SK-N-SH treated with all-trans-retinoic acid at 6 μM for 48 hours (cell line): ENCODE data around the gene GRID1.

ENCODE experiments used
- ARNTL ChIP-seq: fragments of 450-650 bp; formaldehyde crosslinking; IDR thresholded peaks from 2 replicates; pipeline ENCODE4 v1.5.0; 2020; ENCODE audit warnings: low read depth, mild to moderate bottlenecking, moderate library complexity, borderline replicate concordance
- CREB5 ChIP-seq: fragments of 250-450 bp; sonication (Bioruptor Pico); IDR thresholded peaks from 2 replicates; pipeline ENCODE4 v1.5.1; 2020; ENCODE audit warnings: low read depth, mild to moderate bottlenecking, moderate library complexity
- GLIS3 ChIP-seq: fragments of 250-450 bp; sonication (Bioruptor Pico); IDR thresholded peaks from 2 replicates; pipeline ENCODE4 v1.5.0; 2020; ENCODE audit warnings: mild to moderate bottlenecking, moderate library complexity
- ISL1 ChIP-seq: fragments of 250-450 bp; sonication (Bioruptor Pico); IDR thresholded peaks from 2 replicates; pipeline ENCODE4 v2.1.2; 2022; ENCODE audit warnings: mild to moderate bottlenecking, moderate library complexity
- SNAI2 ChIP-seq: fragments of 250-450 bp; sonication (Bioruptor Pico); IDR thresholded peaks from 2 replicates; pipeline ENCODE4 v1.5.0; 2020; ENCODE audit warnings: mild to moderate bottlenecking, moderate library complexity
- TOX ChIP-seq: fragments of 250-450 bp; sonication (Bioruptor Pico); IDR thresholded peaks from 2 replicates; pipeline ENCODE4 v1.8.0; 2021; ENCODE audit warnings: mild to moderate bottlenecking, moderate library complexity, borderline replicate concordance
- ZNF565 ChIP-seq: fragments of 450-650 bp; formaldehyde crosslinking; conservative IDR thresholded peaks from 2 replicates; pipeline ENCODE4 v1.5.0; 2020; ENCODE audit warnings: low read depth, mild to moderate bottlenecking, moderate library complexity
- ZNF70 ChIP-seq: fragments of 450-650 bp; formaldehyde crosslinking; IDR thresholded peaks from 2 replicates; pipeline ENCODE4 v1.5.0; 2020; ENCODE audit warnings: mild to moderate bottlenecking, moderate library complexity
- ZNF8 ChIP-seq: fragments of 450-650 bp; formaldehyde crosslinking; IDR thresholded peaks from 2 replicates; pipeline ENCODE4 v1.5.0; 2020; ENCODE audit warnings: mild to moderate bottlenecking, moderate library complexity

- TF ChIP-seq ISL1 (no peak), ZNF70 (CRISPR knock-in tag) (no peak), GLIS3 (no peak), CREB5 (CRISPR knock-in tag) (no peak), SNAI2 (CRISPR knock-in tag) (no peak), ZNF565 (CRISPR knock-in tag) (no peak), ZNF8 (CRISPR knock-in tag) (no peak), ARNTL (CRISPR knock-in tag) (no peak), TOX (CRISPR knock-in tag) (no peak)
These were observed 475.1 kb downstream of the GRID1 start for GRCh38 chr10:85891472-85891871.
